Fibroblast of mammary gland (primary cell): Measurements from ENCODE around the gene BNC2.

Source experiments
- DNase-seq: peaks from one replicate; pipeline ENCODE4 v3.0.0-alpha.2; 2010; ENCODE audit warnings: low read depth
- H3K4me3 ChIP-seq: 2 replicates; pipeline ENCODE4 v1.5.1; 2011; ENCODE audit warnings: low read depth, mild to moderate bottlenecking, low read length, moderate library complexity; ENCODE audit not compliant: control insufficient read depth
- TF ChIP-seq, protein P1 (sequence below): conservative IDR thresholded peaks from 2 replicates; pipeline ENCODE4 v1.5.1; 2011; ENCODE audit warnings: low read depth, low read length, inconsistent platforms; ENCODE audit not compliant: control insufficient read depth, insufficient read depth

BNC2 gene

DNA sequence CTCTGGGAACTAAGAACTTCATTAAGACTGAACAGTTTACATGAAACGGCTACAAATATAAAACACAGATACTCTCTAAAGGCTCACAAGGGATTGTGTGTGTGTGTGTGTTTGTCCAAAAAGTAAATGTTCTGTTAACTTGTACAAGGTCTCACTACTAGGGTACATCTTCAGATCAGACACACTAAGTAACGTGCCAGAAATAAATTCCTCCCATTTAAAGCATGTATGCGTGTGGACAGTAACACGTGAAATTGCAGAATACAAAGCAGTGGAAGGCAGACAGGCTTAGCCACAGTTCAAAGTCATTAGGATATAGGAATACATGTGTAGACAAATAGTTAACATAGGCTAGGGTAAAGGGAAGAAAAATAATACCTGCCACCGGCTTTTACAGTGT is 1.8 kb downstream of the BNC2 start:
- TF ChIP-seq, protein P1, sequence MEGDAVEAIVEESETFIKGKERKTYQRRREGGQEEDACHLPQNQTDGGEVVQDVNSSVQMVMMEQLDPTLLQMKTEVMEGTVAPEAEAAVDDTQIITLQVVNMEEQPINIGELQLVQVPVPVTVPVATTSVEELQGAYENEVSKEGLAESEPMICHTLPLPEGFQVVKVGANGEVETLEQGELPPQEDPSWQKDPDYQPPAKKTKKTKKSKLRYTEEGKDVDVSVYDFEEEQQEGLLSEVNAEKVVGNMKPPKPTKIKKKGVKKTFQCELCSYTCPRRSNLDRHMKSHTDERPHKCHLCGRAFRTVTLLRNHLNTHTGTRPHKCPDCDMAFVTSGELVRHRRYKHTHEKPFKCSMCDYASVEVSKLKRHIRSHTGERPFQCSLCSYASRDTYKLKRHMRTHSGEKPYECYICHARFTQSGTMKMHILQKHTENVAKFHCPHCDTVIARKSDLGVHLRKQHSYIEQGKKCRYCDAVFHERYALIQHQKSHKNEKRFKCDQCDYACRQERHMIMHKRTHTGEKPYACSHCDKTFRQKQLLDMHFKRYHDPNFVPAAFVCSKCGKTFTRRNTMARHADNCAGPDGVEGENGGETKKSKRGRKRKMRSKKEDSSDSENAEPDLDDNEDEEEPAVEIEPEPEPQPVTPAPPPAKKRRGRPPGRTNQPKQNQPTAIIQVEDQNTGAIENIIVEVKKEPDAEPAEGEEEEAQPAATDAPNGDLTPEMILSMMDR: no peak
- peak overlapping the region; percentile 86 for H3K4me3 ChIP-seq
- peak; percentile 44 for DNase-seq

DNA sequence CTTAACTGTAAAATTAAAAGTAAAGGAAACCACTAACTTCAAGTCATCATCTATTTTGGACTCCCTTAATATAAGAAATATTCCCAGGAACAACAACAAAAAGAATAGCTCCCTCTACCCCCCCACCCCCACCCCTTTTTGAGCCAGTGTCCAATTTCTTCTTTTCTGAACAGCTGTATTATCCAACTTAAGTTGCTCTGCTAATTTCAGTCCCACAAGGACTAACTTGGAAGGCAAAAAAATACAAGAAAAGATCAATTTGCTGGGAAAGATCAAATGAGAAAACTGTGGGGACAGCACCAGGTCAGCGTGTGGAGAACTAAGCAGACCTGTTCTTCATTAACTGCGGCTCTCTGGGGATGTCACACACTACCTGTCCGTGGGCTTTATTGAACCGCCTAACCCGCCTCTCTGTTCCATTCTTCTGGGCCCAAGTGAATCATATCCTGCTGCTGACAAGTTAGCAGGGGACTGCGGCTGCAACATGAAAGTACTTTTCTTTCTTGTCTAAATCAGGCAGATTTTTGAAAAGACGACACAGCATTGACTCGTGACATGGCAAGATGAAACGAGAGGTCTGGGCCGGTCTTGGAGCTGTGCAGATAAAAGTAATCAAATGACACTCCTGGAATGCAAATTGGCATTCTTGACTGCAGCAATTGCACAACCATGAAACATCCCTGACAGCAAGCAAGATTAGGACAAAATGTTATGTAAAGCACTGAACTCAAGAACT is 2.7 kb downstream of the BNC2 start:
- peak; percentile 83 for DNase-seq
- H3K4me3 ChIP-seq: peak overlapping the region; percentile 86
- TF ChIP-seq, protein P1: no peak

DNA sequence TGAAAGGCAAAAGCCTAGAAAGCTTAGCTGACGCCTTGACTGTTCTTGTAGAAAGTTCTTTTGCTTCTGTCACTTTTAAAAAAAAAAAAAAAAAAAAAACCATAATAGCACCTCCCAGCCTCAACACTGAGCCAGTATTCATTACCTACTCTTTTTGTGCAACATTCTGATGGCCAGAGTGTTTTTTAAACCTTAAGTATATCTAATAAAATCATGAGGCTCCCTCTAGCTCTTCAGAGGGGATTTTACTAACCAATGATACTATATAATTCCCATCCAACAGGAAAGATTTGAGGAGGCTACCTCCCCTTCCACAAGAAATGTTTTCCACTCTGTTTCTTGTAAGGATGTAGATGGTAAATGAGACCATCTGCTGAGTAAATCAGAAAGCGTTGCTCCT is 3.9 kb downstream of the BNC2 start:
- peak overlapping the region; percentile 15 for H3K4me3 ChIP-seq
- peak; percentile 67 for DNase-seq
- TF ChIP-seq, protein P1: peak; percentile 18

DNA sequence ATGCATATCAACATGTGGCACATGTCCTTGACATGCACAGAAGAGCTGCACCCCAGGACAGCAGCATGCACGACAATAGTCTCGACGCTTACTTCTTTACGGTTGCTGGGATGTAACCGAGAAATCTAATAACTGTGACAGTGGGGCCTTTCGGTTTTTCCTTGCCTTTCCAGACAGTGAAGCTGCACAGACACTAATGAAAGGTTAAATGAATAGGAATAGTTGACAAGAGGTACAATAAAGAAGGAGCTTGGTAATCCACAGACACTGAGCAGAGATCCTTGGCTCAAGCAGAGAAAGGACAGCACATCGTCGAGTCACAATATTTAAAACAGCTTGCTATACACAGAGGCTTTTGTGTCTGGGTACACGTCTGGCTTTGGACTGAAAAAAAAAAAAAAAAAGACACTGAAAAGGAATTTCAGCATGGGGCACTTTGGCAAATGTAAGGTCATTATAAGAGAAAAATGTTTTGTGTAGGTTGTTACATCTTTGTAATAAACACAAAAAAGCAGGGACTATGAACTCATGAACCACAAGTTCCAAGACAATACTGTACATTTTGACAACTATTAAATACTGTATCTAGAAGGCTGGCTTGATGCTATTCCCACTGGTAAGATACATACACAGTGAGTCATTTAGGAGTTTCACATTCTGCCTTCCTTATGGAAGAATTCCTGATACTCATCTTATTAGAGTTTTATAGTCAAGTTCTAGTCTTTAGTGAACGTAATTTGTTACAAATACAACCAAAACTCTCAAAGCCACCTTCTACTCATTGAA is 5.6 kb downstream of the BNC2 start:
- DNase-seq: peak; percentile 81
- peak overlapping the region; percentile 19 for H3K4me3 ChIP-seq
- TF ChIP-seq, protein P1: no peak

DNA sequence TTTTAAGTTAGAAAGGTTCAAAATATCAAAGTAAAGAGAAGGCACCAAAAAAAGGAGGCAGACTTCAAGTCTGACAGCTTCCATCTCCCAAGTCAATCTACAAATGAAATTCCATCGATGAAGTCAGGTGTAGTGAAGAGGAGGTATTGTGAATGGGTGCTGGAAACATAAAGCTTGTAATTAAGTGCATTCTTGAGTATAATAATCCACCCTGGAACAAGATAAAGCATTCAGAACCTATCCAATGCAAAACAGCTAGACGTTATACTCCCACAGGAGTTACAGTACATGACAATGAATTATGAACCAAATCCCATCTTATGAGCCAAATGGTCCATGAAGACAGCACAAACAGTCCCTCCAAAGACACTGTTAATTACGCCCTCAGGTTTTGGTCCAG is 22.3 kb downstream of the BNC2 start:
- H3K4me3 ChIP-seq: no peak overlapping the region
- TF ChIP-seq, protein P1: no peak
- DNase-seq: no peak

DNA sequence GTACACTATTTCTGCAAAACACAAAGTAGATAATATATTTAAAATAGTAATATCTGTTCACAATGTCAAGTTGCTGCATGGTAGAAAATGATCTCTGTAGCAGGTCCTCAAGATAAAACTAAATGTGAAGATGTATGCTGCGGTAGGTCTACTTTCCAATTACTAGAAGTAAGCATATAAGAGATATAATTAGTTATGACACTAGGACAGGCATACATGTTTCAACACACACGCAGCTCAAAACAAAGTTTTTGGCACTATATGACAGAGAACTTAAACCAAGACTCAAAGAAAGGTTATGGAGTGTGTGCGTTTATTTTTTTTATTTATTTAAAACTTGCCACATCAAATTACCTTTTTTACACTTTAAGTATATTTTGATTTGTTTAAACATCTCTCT is 23.5 kb downstream of the BNC2 start:
- TF ChIP-seq, protein P1: no peak
- no peak for DNase-seq
- no peak overlapping the region for H3K4me3 ChIP-seq
